ENCODE data around the gene HHIPL1.
A peak's percentile ranks its signal among the peaks of the same experiment; 100 is the strongest.

The HHIPL1 gene

GRCh38 chr14:99670361-99671234 lies 25.7 kb downstream of the HHIPL1 start:
- DNase-seq (ENCODE audit: low read depth): no peak
- no peak for TF ChIP-seq CTCF (IDR thresholded peaks at IDR 0.05; ENCODE audit: insufficient read depth, low read depth, low read length, missing control alignments)
- H3K4me3 ChIP-seq (ENCODE audit: low read depth, low read length): no peak overlapping the region

- DNase-seq (ENCODE audit: low read depth): no peak
- H3K4me3 ChIP-seq (ENCODE audit: low read depth, low read length): no peak overlapping the region
- TF ChIP-seq CTCF (IDR thresholded peaks at IDR 0.05; ENCODE audit: insufficient read depth, low read depth, low read length, missing control alignments): no peak
These were observed 26.6 kb downstream of the HHIPL1 start for GRCh38 chr14:99671235-99672224.

GRCh38 chr14:99672506-99673304 lies 27.8 kb downstream of the HHIPL1 start:
- no peak overlapping the region for H3K4me3 ChIP-seq (ENCODE audit: low read depth, low read length)
- DNase-seq (ENCODE audit: low read depth): peak; percentile 51
- no peak for TF ChIP-seq CTCF (IDR thresholded peaks at IDR 0.05; ENCODE audit: insufficient read depth, low read depth, low read length, missing control alignments)

GRCh38 chr14:99673305-99674063 lies 28.6 kb downstream of the HHIPL1 start:
- TF ChIP-seq CTCF (IDR thresholded peaks at IDR 0.05; ENCODE audit: insufficient read depth, low read depth, low read length, missing control alignments): no peak
- H3K4me3 ChIP-seq (ENCODE audit: low read depth, low read length): no peak overlapping the region
- no peak for DNase-seq (ENCODE audit: low read depth)

- no peak overlapping the region for H3K4me3 ChIP-seq (ENCODE audit: low read depth, low read length)
- no peak for TF ChIP-seq CTCF (IDR thresholded peaks at IDR 0.05; ENCODE audit: insufficient read depth, low read depth, low read length, missing control alignments)
- DNase-seq (ENCODE audit: low read depth): no peak
These were observed 29.2 kb downstream of the HHIPL1 start for GRCh38 chr14:99674064-99674650.

Data from GM12865 (cell line).